Esophagus squamous epithelium (tissue), 4 donors: ENCODE measurements around the gene ANKUB1.
A peak's percentile ranks its signal among the peaks of the same experiment; 100 is the strongest.

Experiments used
- POLR2A ChIP-seq, 4 donors: fragments of 450-650 bp; IDR thresholded peaks; one replicate each; pipeline ENCODE4 v1.6.1; 2017; ENCODE audit warnings: antibody characterized with exemption in 4 of 4, mild to moderate bottlenecking in 4 of 4, moderate library complexity in 3 of 4
- TF ChIP-seq, protein P1 (sequence below), 6 experiments: fragments of 450-650 bp in 4 of 6; fragments of 200-600 bp in 2 of 6; sonication (generic) in 2 of 6; IDR thresholded peaks; one replicate each; pipeline ENCODE4 v1.5.1; 2016 to 2019; ENCODE audit warnings: antibody characterized with exemption in 6 of 6, mild to moderate bottlenecking in 4 of 6, moderate library complexity in 4 of 6

- TF ChIP-seq, protein P1, sequence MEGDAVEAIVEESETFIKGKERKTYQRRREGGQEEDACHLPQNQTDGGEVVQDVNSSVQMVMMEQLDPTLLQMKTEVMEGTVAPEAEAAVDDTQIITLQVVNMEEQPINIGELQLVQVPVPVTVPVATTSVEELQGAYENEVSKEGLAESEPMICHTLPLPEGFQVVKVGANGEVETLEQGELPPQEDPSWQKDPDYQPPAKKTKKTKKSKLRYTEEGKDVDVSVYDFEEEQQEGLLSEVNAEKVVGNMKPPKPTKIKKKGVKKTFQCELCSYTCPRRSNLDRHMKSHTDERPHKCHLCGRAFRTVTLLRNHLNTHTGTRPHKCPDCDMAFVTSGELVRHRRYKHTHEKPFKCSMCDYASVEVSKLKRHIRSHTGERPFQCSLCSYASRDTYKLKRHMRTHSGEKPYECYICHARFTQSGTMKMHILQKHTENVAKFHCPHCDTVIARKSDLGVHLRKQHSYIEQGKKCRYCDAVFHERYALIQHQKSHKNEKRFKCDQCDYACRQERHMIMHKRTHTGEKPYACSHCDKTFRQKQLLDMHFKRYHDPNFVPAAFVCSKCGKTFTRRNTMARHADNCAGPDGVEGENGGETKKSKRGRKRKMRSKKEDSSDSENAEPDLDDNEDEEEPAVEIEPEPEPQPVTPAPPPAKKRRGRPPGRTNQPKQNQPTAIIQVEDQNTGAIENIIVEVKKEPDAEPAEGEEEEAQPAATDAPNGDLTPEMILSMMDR (IDR thresholded peaks at IDR 0.05) = peak; percentile 16 to 45 (median 38)
- TF ChIP-seq POLR2A (IDR thresholded peaks at IDR 0.05) = no peak
Observed at GRCh38 chr3:149765762-149766334, 26.5 kb downstream of the ANKUB1 start.
